ENCODE measurements around the gene ECE1. TPM values are rescaled to one million over a fixed set of nuclear protein-coding genes. Genes with fewer than 3 reads are reported as not detected.

Gene ECE1
- total RNA-seq, 2 experiments from 2014 or later = 70.9 to 72.5 TPM

DNA sequence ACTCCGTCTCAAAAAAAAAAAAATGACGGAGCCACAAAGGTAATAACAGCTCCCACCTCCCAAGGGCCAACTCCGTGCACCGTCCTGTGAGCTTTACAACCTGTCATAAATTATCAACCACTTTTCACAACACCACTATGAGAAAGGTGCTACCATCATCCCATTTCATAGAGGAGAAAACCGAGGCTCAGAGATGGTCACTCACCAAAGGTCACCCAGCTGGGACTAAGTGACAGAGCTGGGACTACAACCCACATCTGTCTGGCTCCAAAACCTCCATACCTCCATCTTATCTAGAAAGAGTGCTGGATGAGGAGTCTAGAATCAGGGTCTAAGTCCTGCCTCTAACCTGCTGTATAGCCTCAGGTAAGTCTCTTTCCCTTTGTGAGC, 43.6 kb upstream of the ECE1 start:
- Mint-ChIP-seq H3K4me3 (peak overlapping the region; percentile 75), H3K27me3 (ENCODE audit: low read depth) (no peaks in the 10 kb centered on the region), H3K9me3 (ENCODE audit: insufficient read depth) (no peaks in the 10 kb centered on the region), H3K36me3 (ENCODE audit: low read depth) (peaks cover 32% of the 10 kb centered on the region), H3K27ac (peak overlapping the region; percentile 89), H3K4me1 (ENCODE audit: low read depth) (peaks cover 86% of the 10 kb centered on the region)
- ChIA-PET CTCF (interaction anchor here (0.7 to 6.7 kb wide), 18 partner anchors 9 to 101 kb away, joined by 3 to 62 read pairs (median 6); no protein-coding TSS in a partner anchor), POLR2A (interaction anchor here (0.7 to 3.7 kb wide), 7 partner anchors 9 to 80 kb away, joined by 3 to 31 read pairs (median 4); no protein-coding TSS in a partner anchor)
- DNase-seq = no peak
- no peak for ATAC-seq

DNA sequence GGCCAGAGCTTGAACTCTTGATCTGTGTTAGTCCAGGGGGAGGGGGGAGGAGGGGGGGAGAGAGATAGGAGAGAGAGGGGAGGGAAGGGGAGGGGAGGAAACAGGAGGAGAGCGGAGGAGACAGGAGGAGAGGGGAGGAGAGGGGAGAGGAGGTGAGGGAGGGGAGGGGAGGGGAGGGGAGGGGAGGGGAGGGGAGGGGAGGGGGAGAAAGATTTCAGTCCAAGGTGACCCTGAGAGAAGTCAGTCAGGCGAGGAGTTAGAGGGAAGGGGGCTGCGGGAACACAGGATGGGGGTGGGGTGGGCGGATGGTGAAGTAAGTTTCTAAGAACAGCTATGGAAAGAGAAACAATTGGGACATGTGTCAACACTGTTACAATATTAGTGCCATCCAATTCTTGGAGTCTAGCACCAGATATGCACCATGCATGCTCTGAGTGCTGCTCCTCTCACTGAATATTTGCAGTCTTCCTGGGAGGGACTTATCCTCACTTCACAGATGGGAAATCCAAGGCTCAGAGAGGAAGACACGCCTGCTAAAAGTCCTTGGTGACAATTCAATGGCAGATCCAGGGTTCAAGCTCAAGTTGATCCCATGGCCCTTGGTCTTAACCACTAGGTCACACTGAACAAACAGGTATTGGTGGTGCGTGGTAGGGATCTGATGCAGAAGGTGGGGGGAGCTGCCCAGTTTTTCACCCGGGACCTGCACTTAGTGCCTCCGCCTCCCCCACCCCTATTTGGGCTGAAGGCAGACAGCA, 42.5 kb upstream of the ECE1 start:
- CTCF ChIA-PET = interaction anchor here (0.9 to 6.7 kb wide), 4 partner anchors 9 to 63 kb away, joined by 3 to 62 read pairs (median 24); no protein-coding TSS in a partner anchor
- Mint-ChIP-seq H3K27me3 (ENCODE audit: low read depth) (no peaks in the 10 kb centered on the region), H3K27ac (peak overlapping the region; percentile 68), H3K4me1 (ENCODE audit: low read depth) (peaks cover 83% of the 10 kb centered on the region), H3K9me3 (ENCODE audit: insufficient read depth) (no peaks in the 10 kb centered on the region), H3K4me3 (no peak overlapping the region), H3K36me3 (ENCODE audit: low read depth) (peaks cover 33% of the 10 kb centered on the region)
- ATAC-seq (no peak), DNase-seq (no peak)
- POLR2A ChIA-PET = interaction anchor here (0.6 to 3.7 kb wide), 4 partner anchors 8 to 95 kb away, joined by 3 to 31 read pairs (median 12); no protein-coding TSS in a partner anchor

DNA sequence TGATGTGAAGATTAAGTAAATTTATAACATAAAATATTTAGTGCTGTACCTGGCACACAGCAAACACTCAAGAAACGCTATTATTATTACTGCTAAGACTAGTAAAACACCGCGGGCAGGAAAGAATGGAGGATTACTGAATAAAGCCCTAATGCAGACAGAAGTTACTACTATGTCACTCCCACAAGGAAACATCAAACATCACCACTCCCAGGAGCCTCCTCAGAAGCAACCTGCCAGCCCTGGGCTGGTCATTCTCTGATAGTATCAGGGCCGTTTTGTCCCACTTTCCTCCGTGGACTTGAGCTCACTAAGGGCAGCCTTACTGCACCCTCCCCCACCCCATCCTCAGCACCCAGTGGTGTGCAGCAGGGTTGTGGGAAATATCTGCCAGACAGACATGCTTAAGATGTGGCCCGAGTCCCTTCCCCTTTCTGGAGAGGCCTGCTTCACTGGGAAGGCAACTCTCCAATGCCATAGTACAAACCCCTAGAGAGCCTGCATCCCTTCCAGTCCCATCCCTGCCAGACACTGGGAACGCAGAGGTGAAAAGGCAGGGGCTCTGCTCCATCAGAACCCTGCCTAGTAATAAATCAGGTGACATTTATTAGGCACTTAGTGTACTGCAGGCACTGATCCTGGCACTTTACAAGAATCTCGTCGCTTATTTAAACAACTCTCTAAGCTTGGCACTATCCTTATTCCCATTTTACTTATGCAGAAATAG, 41.7 kb upstream of the ECE1 start:
- no peaks in the 10 kb centered on the region for H3K9me3 Mint-ChIP-seq (ENCODE audit: insufficient read depth)
- CTCF ChIA-PET = interaction anchor here (0.9 to 6.7 kb wide), 4 partner anchors 9 to 62 kb away, joined by 3 to 62 read pairs (median 24); no protein-coding TSS in a partner anchor
- H3K36me3 Mint-ChIP-seq (ENCODE audit: low read depth) = peaks cover 30% of the 10 kb centered on the region
- peak overlapping the region; percentile 18 for H3K27ac Mint-ChIP-seq
- POLR2A ChIA-PET = interaction anchor here (0.6 to 3.7 kb wide), 2 partner anchors 12 to 36 kb away, joined by 3 to 31 read pairs; no protein-coding TSS in a partner anchor
- H3K4me1 Mint-ChIP-seq (ENCODE audit: low read depth) = peaks cover 83% of the 10 kb centered on the region
- H3K4me3 Mint-ChIP-seq = no peak overlapping the region
- H3K27me3 Mint-ChIP-seq (ENCODE audit: low read depth) = no peaks in the 10 kb centered on the region
- no peak for ATAC-seq
- no peak for DNase-seq

GRCh38 chr1:21330544-21330943, 40.3 kb upstream of the ECE1 start:
- H3K27ac Mint-ChIP-seq = no peak overlapping the region
- no peak overlapping the region for H3K4me3 Mint-ChIP-seq
- H3K9me3 Mint-ChIP-seq (ENCODE audit: insufficient read depth) = no peaks in the 10 kb centered on the region
- no peak for ATAC-seq
- ChIA-PET POLR2A (interaction anchor here (0.6 to 1.5 kb wide), 2 partner anchors 15 to 36 kb away, joined by 3 to 4 read pairs; no protein-coding TSS in a partner anchor), CTCF (interaction anchor here (1.3 kb wide), 1 partner anchor 38 kb away, joined by 4 read pairs; no protein-coding TSS in a partner anchor)
- H3K36me3 Mint-ChIP-seq (ENCODE audit: low read depth) = peaks cover 30% of the 10 kb centered on the region
- peaks cover 86% of the 10 kb centered on the region for H3K4me1 Mint-ChIP-seq (ENCODE audit: low read depth)
- H3K27me3 Mint-ChIP-seq (ENCODE audit: low read depth) = no peaks in the 10 kb centered on the region
- no peak for DNase-seq

DNA sequence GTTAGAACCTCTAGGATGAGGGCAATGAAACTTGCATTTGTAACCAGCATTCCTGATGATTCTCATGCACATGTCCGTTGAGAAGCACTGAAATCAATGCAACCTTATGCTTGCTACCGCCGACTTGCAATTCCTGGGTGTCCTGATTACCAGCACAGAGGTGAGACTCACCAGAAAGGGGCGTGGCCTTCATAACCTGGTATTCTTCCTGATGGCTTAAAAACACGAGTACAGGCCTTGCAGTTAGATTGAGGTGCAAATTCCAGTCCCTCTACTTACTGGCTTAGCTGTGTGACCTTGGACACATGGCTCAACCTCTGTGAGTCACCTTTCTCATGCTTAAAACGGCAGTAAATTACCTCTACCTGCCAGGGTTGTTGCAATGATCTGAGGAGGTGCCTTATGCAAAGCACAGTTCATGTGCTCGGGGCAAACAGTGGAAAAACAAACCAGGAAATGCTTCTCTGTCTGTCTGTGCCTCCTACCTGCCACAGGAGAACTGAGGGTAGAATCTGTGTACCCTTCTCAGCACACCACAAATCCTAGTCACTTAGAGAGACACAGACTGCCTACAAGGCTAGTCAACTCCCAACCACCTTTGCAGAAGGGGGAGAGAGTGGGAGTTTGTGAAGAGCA, 39.1 kb upstream of the ECE1 start:
- no peaks in the 10 kb centered on the region for H3K9me3 Mint-ChIP-seq (ENCODE audit: insufficient read depth)
- ChIA-PET POLR2A (interaction anchor here (1.5 kb wide), 1 partner anchor 16 kb away, joined by 4 read pairs; no protein-coding TSS in a partner anchor), CTCF (interaction anchor here (0.5 to 1.3 kb wide), 2 partner anchors 39 to 807 kb away, joined by 3 to 4 read pairs; no protein-coding TSS in a partner anchor)
- H3K27me3 Mint-ChIP-seq (ENCODE audit: low read depth) = no peaks in the 10 kb centered on the region
- no peak for DNase-seq
- ATAC-seq = no peak
- peaks cover 33% of the 10 kb centered on the region for H3K36me3 Mint-ChIP-seq (ENCODE audit: low read depth)
- no peak overlapping the region for H3K4me3 Mint-ChIP-seq
- H3K4me1 Mint-ChIP-seq (ENCODE audit: low read depth) = peaks cover 86% of the 10 kb centered on the region
- peak overlapping the region; percentile 17 for H3K27ac Mint-ChIP-seq

- H3K36me3 Mint-ChIP-seq (ENCODE audit: low read depth) = peaks cover 31% of the 10 kb centered on the region
- ATAC-seq (no peak), DNase-seq (no peak)
- CTCF ChIA-PET = interaction anchor here (0.7 kb wide), 1 partner anchor 57 kb away, joined by 4 read pairs; no protein-coding TSS in a partner anchor
- no peak overlapping the region for H3K27ac Mint-ChIP-seq
- H3K9me3 Mint-ChIP-seq (ENCODE audit: insufficient read depth) = no peaks in the 10 kb centered on the region
- peaks cover 85% of the 10 kb centered on the region for H3K4me1 Mint-ChIP-seq (ENCODE audit: low read depth)
- POLR2A ChIA-PET = no interaction called here
- no peak overlapping the region for H3K4me3 Mint-ChIP-seq
- no peaks in the 10 kb centered on the region for H3K27me3 Mint-ChIP-seq (ENCODE audit: low read depth)
These were observed 37.5 kb upstream of the ECE1 start for GRCh38 chr1:21327566-21328323.

GRCh38 chr1:21326861-21327344, 36.6 kb upstream of the ECE1 start:
- H3K9me3 Mint-ChIP-seq (ENCODE audit: insufficient read depth) = no peaks in the 10 kb centered on the region
- no peak overlapping the region for H3K27ac Mint-ChIP-seq
- ChIA-PET CTCF (interaction anchor here (0.7 to 7.6 kb wide), 4 partner anchors 9 to 57 kb away, joined by 4 to 62 read pairs (median 23); no protein-coding TSS in a partner anchor), POLR2A (interaction anchor here (3.1 kb wide), 1 partner anchor 18 kb away, joined by 20 read pairs; no protein-coding TSS in a partner anchor)
- ATAC-seq (no peak), DNase-seq (no peak)
- H3K36me3 Mint-ChIP-seq (ENCODE audit: low read depth) = peaks cover 31% of the 10 kb centered on the region
- no peaks in the 10 kb centered on the region for H3K27me3 Mint-ChIP-seq (ENCODE audit: low read depth)
- H3K4me3 Mint-ChIP-seq = no peak overlapping the region
- peaks cover 86% of the 10 kb centered on the region for H3K4me1 Mint-ChIP-seq (ENCODE audit: low read depth)

GRCh38 chr1:21325731-21326387, 35.6 kb upstream of the ECE1 start:
- DNase-seq (no peak), ATAC-seq (no peak)
- Mint-ChIP-seq H3K4me3 (peak overlapping the region; percentile 42), H3K9me3 (ENCODE audit: insufficient read depth) (no peaks in the 10 kb centered on the region), H3K36me3 (ENCODE audit: low read depth) (peaks cover 28% of the 10 kb centered on the region), H3K27me3 (ENCODE audit: low read depth) (no peaks in the 10 kb centered on the region), H3K27ac (peak overlapping the region; percentile 75), H3K4me1 (ENCODE audit: low read depth) (peaks cover 79% of the 10 kb centered on the region)
- CTCF ChIA-PET = interaction anchor here (0.8 to 7.6 kb wide), 10 partner anchors 10 to 93 kb away, joined by 3 to 62 read pairs (median 6); no protein-coding TSS in a partner anchor
- POLR2A ChIA-PET = interaction anchor here (0.6 to 3.2 kb wide), 7 partner anchors 8 to 46 kb away, joined by 3 to 20 read pairs (median 3); no protein-coding TSS in a partner anchor

- H3K9me3 Mint-ChIP-seq (ENCODE audit: insufficient read depth) = no peaks in the 10 kb centered on the region
- POLR2A ChIA-PET = interaction anchor here (0.8 to 3.2 kb wide), 7 partner anchors 9 to 45 kb away, joined by 3 to 20 read pairs (median 3); no protein-coding TSS in a partner anchor
- peaks cover 73% of the 10 kb centered on the region for H3K4me1 Mint-ChIP-seq (ENCODE audit: low read depth)
- no peaks in the 10 kb centered on the region for H3K27me3 Mint-ChIP-seq (ENCODE audit: low read depth)
- H3K36me3 Mint-ChIP-seq (ENCODE audit: low read depth) = peaks cover 23% of the 10 kb centered on the region
- H3K27ac Mint-ChIP-seq = peak overlapping the region; percentile 75
- peak overlapping the region; percentile 42 for H3K4me3 Mint-ChIP-seq
- CTCF ChIA-PET = interaction anchor here (0.7 to 7.6 kb wide), 11 partner anchors 10 to 93 kb away, joined by 3 to 62 read pairs (median 5); no protein-coding TSS in a partner anchor
- DNase-seq = no peak
- peak; percentile 14 for ATAC-seq
These were observed 35.0 kb upstream of the ECE1 start for GRCh38 chr1:21325231-21325718.

All from activated CD8-positive, alpha-beta T cell treated with anti-CD3 and anti-CD28 coated beads, Interleukin-2, amount 10 ng/mL, durations not matched to agents 7 days and 5 days (primary cell).